Measurements from ENCODE around the gene GGCX. TPM values are rescaled to one million over a fixed set of nuclear protein-coding genes. Genes with fewer than 3 reads are reported as not detected.

The GGCX gene
- total and polyA plus RNA-seq, 2 of the 4 experiments (the other 2 are of a cell fraction): 35.0 to 39.4 TPM

GRCh38 chr2:85511008-85511811 is 50.1 kb downstream of the GGCX start:
- Histone ChIP-seq H3K56ac (ENCODE audit: extremely low read depth, insufficient read depth, low read length) (no peak overlapping the region), H3K4me2 (ENCODE audit: low read depth, low read length) (no peak overlapping the region), H2BK120ac (ENCODE audit: low read depth, low read length) (no peak overlapping the region), H3K27ac (ENCODE audit: insufficient read depth, low read length) (no peak overlapping the region), H3K27me3 (ENCODE audit: control insufficient read depth, insufficient read depth, low read length) (no peaks in the 10 kb centered on the region), H3K14ac (replicated peaks; ENCODE audit: low read depth, low read length) (0 out of 2 replicates have a peak overlapping the region, but pooled peaks have one; percentile 9), H4K5ac (ENCODE audit: low read depth, low read length) (no peak overlapping the region), H3K23ac (ENCODE audit: low read depth, low read length) (no peak overlapping the region), H3K18ac (ENCODE audit: low read depth, low read length) (no peak overlapping the region; the same call in 1 of the 2 replicates), H2BK15ac (ENCODE audit: low read depth, low read length) (no peak overlapping the region), H3K9me1 (ENCODE audit: insufficient read depth, low read length) (peaks cover 11% of the 10 kb centered on the region), H2AK5ac (ENCODE audit: low read depth, low read length) (no peak overlapping the region), H3K4me1 (ENCODE audit: control insufficient read depth, insufficient read depth, low read length) (peaks cover 8% of the 10 kb centered on the region), H3K36me3 (ENCODE audit: control insufficient read depth, insufficient read depth, low read length) (no peaks in the 10 kb centered on the region), H2AK9ac (replicated peaks; ENCODE audit: low read depth, low read length, poor library complexity) (peak overlapping the region; percentile 56), H4K91ac (ENCODE audit: insufficient read depth, low read depth, low read length) (no peak overlapping the region), H3K4me3 (ENCODE audit: insufficient read depth, low read depth, low read length) (no peak overlapping the region), H2BK20ac (ENCODE audit: low read depth, low read length) (0 out of 2 replicates have a peak overlapping the region, but pooled peaks have one; percentile 0), H3K9ac (ENCODE audit: low read depth, low read length) (no peak overlapping the region), H2BK5ac (ENCODE audit: low read depth, low read length, poor library complexity, severe bottlenecking) (no peak overlapping the region), H3K4ac (ENCODE audit: low read depth, low read length) (no peak overlapping the region), H2AFZ (replicated peaks; ENCODE audit: low read length, poor library complexity) (no peak overlapping the region), H3K79me1 (ENCODE audit: low read depth in 1 of 2, low read length in 2 of 2) (no peaks in the 10 kb centered on the region), H4K8ac (ENCODE audit: low read depth in 2 of 2, low read length in 2 of 2) (no peak overlapping the region), H3K9me3 (ENCODE audit: control insufficient read depth, insufficient read depth, low read length) (no peaks in the 10 kb centered on the region), H4K20me1 (ENCODE audit: insufficient read depth, low read length) (no peaks in the 10 kb centered on the region)
- ChIA-PET POLR2A (ENCODE audit: unreplicated experiment) (interaction anchor here (0.6 to 1.0 kb wide), 2 partner anchors 28 to 74 kb away, joined by 3 to 4 read pairs; partner anchors contain the start of gene MAT2A), CTCF (interaction anchor here (1.1 kb wide), 1 partner anchor 27 kb away, joined by 3 read pairs; no protein-coding TSS in a partner anchor)
- TF ChIP-seq NFE2L2 (IDR thresholded peaks at IDR 0.05; ENCODE audit: low read depth, low read length): no peak
- TF ChIP-seq RCOR1 (IDR thresholded peaks at IDR 0.05; ENCODE audit: insufficient replicate concordance, low read length): no peak
- TF ChIP-seq POLR2A (IDR thresholded peaks at IDR 0.05; ENCODE audit: low read depth, low read length): no peak
- TF ChIP-seq BHLHE40 (IDR thresholded peaks at IDR 0.05; ENCODE audit: low read depth, low read length): no peak
- TF ChIP-seq CTCF (conservative IDR thresholded peaks at IDR 0.05; ENCODE audit: low read depth, low read length): no peak
- no peak for TF ChIP-seq FOS (IDR thresholded peaks at IDR 0.05; ENCODE audit: low read depth, low read length)
- no peak for TF ChIP-seq CHD1 (IDR thresholded peaks at IDR 0.05; ENCODE audit: low read depth, low read length)
- no peak for TF ChIP-seq MAZ (IDR thresholded peaks at IDR 0.05; ENCODE audit: borderline replicate concordance, low read depth, low read length)
- TF ChIP-seq ELK1 (IDR thresholded peaks at IDR 0.05; ENCODE audit: borderline replicate concordance, low read depth, low read length): no peak
- no peak for TF ChIP-seq RAD21 (IDR thresholded peaks at IDR 0.05; ENCODE audit: low read length)
- TF ChIP-seq CEBPB (IDR thresholded peaks at IDR 0.05; ENCODE audit: low read depth, low read length): no peak
- dilution Hi-C loops (cut with HindIII; ENCODE audit: low sequenced_read_pairs, unreplicated experiment): no loop called here
- WGBS, 2 experiments (ENCODE audit: extremely low coverage in 2 of 2, insufficient read length in 1 of 2): 74% methylated on average over 3 of the region's 6 CpGs; no CpG with 5 or more reads in 1 of the 2 experiments
- in situ Hi-C loops (cut with MboI; ENCODE audit: low sequenced_read_pairs): no loop called here
- intact Hi-C loops (cut with micrococcal nuclease): no loop called here
- DNase-seq (peak; percentile 19), ATAC-seq (ENCODE audit: low read depth) (no peak)
- BruUV-seq (replicated peaks): no TSS peak

Data from IMR-90 (cell line).